Epithelial cell of prostate (primary cell): Measurements from ENCODE around the gene IFFO2.

Source experiments
- DNase-seq: peaks from one replicate; pipeline ENCODE4 v3.0.0-alpha.2; 2011; ENCODE audit warnings: low read depth, low spot score
- H3K27ac ChIP-seq: fragments of 450-650 bp; 2 replicates; pipeline ENCODE4 v1.5.1; 2017; ENCODE audit warnings: mild to moderate bottlenecking

Gene IFFO2

DNA sequence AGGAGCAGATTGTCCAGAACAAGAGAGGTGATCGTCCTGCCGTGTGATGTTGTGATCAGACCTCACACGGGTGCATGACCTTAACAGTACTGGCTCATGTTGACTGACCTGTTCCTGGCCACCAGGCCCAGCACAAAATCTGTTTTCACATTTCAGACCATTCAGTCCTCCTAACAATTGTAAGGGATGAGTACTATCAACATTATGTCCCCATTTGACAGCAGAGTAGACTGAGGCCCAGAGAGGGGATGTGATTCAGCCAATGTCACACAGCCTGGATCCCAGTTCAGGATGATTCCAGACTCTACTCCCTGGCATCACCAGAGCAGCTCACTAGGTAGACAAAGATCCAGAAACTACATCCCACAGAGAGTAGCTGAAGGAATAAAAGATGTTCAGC lies 89.6 kb downstream of the IFFO2 start:
- no peak for DNase-seq
- no peak overlapping the region for H3K27ac ChIP-seq

DNA sequence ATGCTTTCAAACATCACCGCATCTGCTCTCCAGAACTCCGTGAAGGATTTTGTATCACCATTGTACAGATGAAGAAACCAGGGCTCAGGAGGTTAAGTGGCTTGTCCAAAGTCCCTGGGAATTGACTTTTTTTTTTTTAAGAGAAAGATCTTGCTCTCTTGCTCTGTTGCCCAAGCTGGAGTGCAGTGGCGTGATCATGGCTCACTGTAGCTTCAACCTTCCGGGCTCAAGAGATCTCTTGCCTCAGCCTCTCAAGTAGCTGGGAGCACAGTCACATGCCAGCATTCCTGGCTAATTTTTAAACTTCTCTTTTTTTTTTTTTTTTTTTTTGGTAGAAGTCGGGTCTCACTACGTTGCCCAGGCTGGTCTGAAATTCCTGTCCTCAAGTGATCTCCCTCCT lies 90.2 kb downstream of the IFFO2 start:
- no peak for DNase-seq
- no peak overlapping the region for H3K27ac ChIP-seq

DNA sequence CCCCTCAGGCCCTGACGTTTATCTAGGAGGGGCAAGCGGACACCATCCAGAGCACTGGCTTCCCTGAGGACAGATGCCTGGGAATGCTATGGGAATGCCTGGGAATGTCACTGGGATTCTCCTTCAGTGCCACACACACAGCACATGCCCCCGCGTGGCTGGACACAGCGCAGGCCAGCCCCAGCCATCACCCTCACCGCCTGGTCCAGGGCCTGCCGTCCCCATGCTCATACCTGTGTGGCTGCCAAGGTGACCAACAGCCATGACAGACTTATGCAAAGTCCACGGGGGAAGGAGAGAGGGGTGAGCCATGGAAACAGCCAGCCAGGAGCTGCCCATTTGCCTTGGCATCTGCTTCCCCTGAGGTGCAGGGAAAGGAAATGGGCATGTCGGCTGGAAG lies 91.3 kb downstream of the IFFO2 start:
- no peak overlapping the region for H3K27ac ChIP-seq
- DNase-seq: no peak

DNA sequence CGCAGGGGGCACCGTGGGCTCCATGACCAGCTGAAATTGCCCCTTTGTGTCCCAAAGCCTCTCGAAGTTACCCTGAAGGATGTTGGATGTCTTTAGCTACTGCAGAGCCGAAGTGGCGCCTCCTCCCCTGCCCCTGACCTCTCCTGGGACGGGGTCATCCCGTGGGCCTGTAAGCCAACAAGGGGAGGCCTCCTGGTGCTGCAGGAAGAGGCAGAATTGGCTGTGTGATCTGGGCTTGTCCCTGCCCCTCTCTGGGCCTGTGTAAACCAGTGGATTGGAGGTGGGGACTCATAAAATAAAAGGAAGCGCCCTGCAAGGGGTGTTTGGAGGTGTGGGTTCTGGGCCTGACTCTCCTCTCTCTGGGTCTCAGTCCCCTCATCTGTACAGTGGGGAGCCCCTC lies 94.9 kb downstream of the IFFO2 start:
- no peak for DNase-seq
- no peak overlapping the region for H3K27ac ChIP-seq

DNA sequence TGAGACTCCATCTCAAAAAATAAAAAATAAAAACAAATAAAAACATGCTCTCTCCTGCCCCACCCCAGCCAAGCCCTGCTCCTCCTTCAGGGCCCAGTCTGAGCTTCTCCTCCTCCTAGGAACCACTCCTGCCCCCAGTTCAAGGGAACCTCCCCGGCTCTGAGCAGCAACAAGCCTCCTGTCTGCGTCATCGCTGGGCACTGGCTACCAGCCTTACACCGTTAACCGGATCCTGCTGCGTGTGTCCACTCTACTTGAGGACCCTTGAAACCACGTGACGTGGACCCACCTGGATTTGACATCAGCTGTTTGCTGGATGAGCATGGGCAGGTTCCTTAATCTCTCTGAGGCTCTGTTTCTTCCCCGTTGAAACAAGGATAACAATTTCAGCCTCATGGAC lies 95.4 kb downstream of the IFFO2 start:
- DNase-seq: no peak
- no peak overlapping the region for H3K27ac ChIP-seq

DNA sequence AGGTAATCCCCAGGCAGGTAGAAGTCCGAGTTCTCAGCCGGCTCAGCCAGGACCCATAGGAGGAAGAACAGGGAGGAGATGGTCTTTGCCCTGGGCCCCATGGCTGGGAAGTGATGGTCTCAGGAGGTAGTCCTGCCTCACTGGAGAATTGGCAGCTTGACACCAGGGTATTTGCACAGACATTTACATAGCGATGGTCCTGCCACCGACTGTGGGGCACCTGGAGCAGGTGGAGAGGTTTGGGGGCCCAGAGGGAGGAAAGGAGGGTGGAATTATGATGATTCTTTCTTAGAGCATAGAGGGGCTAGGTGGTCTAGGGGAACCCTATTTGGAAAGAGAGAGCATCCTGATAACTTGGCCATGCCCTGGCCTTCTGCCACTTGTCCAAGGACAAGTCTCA lies 96.9 kb downstream of the IFFO2 start, which contains the start of gene TAS1R2:
Gene TAS1R2 (minus strand): TSS at position 101 of the 400 bp plus-strand sequence. CDS start 0 bp downstream, at position 101.
- H3K27ac ChIP-seq: no peak within 1 kb of the TSS
- no peak for DNase-seq

DNA sequence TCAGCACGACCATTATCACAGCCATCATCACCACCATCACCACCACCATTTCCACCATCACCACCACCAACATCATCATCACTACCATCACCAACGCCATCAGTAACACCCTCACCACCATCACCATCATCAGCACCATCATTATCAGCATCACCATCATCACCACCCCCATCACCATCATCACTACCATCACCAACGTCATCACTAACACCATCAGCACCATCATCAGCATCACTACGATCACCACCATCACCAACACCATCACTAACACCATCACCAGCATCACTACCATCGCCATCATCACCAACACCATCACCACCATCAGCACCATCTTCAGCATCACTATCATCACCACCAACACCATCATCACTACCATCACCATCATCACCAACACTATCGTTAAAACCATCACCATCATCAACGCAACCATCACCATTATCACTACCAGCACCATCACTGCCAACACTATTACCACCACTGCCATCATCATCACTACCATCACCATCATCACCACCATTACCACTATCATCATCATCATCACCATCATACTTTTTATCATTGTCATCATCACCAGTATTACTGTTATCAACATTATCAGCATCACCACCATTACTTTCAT lies 98.3 kb downstream of the IFFO2 start:
- DNase-seq: no peak
- H3K27ac ChIP-seq: no peak overlapping the region

DNA sequence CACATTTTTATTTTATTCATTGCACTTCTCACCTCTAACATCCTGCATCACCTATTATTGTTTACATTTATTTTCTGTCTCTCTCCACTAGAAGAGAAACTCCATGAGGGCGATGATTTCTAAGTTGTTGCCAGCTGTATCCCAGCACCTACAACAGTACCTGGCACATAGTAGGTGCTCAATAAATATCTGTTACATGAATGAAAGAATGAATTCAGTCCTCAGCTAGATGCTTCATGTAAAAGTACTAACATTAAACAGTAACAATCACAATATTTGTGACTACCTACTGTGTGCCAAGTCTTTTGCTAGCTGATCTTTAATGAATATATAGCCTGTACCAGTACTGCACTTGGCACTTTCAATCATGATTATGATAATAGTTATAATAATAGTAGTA lies 100.0 kb downstream of the IFFO2 start:
- H3K27ac ChIP-seq: no peak overlapping the region
- DNase-seq: no peak

DNA sequence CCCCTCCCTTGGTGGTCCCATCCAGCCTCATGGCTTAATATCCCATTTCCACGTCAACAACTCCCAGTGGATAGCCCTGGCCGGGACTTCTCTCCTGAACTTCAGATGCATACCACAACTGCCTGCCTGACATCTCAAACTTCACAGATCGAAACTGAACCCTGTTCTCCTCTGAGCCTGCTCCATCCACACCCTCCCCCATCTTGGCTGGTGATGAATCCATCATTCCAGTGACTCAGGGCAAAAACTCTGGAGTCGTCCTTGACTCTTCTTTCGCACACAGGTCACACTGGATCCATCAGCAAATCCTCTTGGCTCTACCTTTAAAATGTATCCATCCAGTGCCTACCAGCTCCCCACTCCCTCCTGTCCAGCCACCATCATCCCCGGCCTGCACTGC lies 100.9 kb downstream of the IFFO2 start:
- no peak for DNase-seq
- no peak overlapping the region for H3K27ac ChIP-seq

DNA sequence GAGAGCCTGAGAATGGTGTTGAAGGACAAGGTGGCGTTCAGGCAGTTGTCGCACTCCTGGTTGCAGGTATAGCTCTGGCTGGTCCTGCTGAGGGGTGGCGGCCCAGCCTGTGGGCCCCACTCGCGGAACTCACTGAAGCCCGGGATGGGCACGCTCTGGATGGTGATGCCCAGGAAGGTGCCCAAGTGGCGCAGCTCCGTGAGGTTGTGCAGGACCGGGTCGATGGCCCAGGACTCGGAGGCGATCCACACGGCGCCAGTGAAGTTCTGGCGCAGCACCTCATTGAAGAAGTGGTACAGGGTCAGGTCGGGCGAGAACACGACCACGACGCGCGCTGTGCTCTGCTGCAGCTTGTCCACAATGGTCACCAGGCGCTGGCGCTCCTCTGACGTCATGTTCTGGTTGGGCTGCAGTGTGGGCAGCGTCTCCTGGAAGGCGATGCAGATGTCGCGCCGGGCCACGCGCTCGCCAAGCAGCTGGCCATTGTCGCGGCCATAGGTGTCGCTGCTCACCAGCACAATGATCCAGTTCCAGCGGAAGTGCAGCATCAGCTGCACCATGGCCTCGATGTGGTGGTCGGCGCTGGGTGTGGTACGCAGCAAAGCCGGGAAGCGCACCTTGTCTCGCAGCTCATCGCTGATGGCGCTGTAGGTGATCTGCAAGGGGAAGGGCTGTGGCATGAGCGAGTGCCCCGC lies 102.0 kb downstream of the IFFO2 start:
- DNase-seq: no peak
- H3K27ac ChIP-seq: no peak overlapping the region
